A549 (cell line): Measurements from ENCODE around the gene EXOC2. TPM values are rescaled to one million over a fixed set of nuclear protein-coding genes. Genes with fewer than 3 reads are reported as not detected.

Experiments used
- ATAC-seq, 2 experiments: fragments of 200-7000 bp in 1 of 2; fragments of >200 bp in 1 of 2; cut with Nextera tagmentation in 1 of 2; cut with Tn5 transposase in 1 of 2; 3 replicates each; pipeline versions ENCODE4 v1.8.0 to v1.9.1; 2018 to 2020; ENCODE audit warnings: mild to moderate bottlenecking in 1 of 2, moderate library complexity in 1 of 2
- CTCF ChIA-PET: fragments of 300-600 bp; sonication (Branson Sonifier 250); formaldehyde crosslinking; extraction: SDS; loops from one replicate; lab custom pipeline; 2021; ENCODE audit warnings: antibody characterized with exemption, inconsistent platforms; lab: Yijun Ruan, JAX
- POLR2A ChIA-PET: fragments of 350-600 bp; formaldehyde crosslinking; extraction: SDS; loops from one replicate; lab custom pipeline; 2021; ENCODE audit warnings: antibody characterized with exemption, inconsistent platforms; lab: Yijun Ruan, JAX
- DNase-seq, 2 experiments: peaks; one replicate each; pipeline versions ENCODE4 v3.0.0 to v3.0.0-alpha.2; 2011 to 2016; ENCODE audit warnings: low read depth in 1 of 2, low spot score in 1 of 2
- FAIRE-seq: peaks from 2 replicates; lab custom pipeline; 2011; peaks lifted over from hg19 to GRCh38; lab: Jason Lieb, UNC
- H3K27ac ChIP-seq, 2 experiments: fragments of >200 bp; sonication (Bioruptor Twin); formaldehyde crosslinking; 3 replicates each; pipeline ENCODE4 v1.5.1; 2016 to 2017
- H3K4me1 ChIP-seq: fragments of >200 bp; sonication (Bioruptor Twin); formaldehyde crosslinking; 3 replicates; pipeline ENCODE4 v1.6.1; 2016
- H3K4me2 ChIP-seq: fragments of >200 bp; sonication (Bioruptor Twin); formaldehyde crosslinking; 3 replicates; pipeline ENCODE4 v1.6.1; 2016
- H3K4me3 ChIP-seq: fragments of >200 bp; sonication (Bioruptor Twin); formaldehyde crosslinking; 3 replicates; pipeline ENCODE4 v1.5.1; 2016
- H3K9me3 ChIP-seq: fragments of >200 bp; sonication (Bioruptor Twin); formaldehyde crosslinking; 3 replicates; pipeline ENCODE4 v1.6.1; 2016
- BHLHE40 ChIP-seq: IDR thresholded peaks from 2 replicates; pipeline ENCODE4 v1.6.1; 2012; ENCODE audit warnings: low read depth, low read length, inconsistent platforms
- CBX8 ChIP-seq: fragments of 200-600 bp; sonication (generic); IDR thresholded peaks from 2 replicates; pipeline ENCODE4 v1.6.1; 2016
- CEBPB ChIP-seq, 2 experiments: fragments of >200 bp in 1 of 2; sonication (Bioruptor Twin) in 1 of 2; formaldehyde crosslinking in 1 of 2; IDR thresholded peaks; 2 replicates each; pipeline ENCODE4 v1.6.1; 2012 to 2016
- EHF ChIP-seq: fragments of 250-450 bp; sonication (Bioruptor Pico); IDR thresholded peaks from 2 replicates; pipeline ENCODE4 v1.5.0; 2020; ENCODE audit warnings: mild to moderate bottlenecking
- EHMT2 ChIP-seq: fragments of 200-600 bp; sonication (generic); IDR thresholded peaks from 2 replicates; pipeline ENCODE4 v1.6.1; 2016; ENCODE audit warnings: antibody characterized with exemption, low read depth, mild to moderate bottlenecking, moderate library complexity
- FOSL2 ChIP-seq, 2 experiments: fragments of 450-650 bp in 1 of 2; fragments of >200 bp in 1 of 2; sonication (Bioruptor Twin) in 1 of 2; formaldehyde crosslinking; IDR thresholded peaks; 2 replicates each; pipeline versions ENCODE4 v1.5.0 to v1.6.1; 2016 to 2020; ENCODE audit warnings: mild to moderate bottlenecking in 1 of 2, moderate library complexity in 1 of 2
- GATA3 ChIP-seq: IDR thresholded peaks from 2 replicates; pipeline ENCODE4 v1.6.1; 2012; ENCODE audit warnings: borderline replicate concordance
- HOXA7 ChIP-seq: fragments of 250-450 bp; sonication (Bioruptor Pico); IDR thresholded peaks from 2 replicates; pipeline ENCODE4 v1.5.0; 2020; ENCODE audit warnings: mild to moderate bottlenecking, moderate library complexity
- HOXB13 ChIP-seq: fragments of 250-450 bp; sonication (Bioruptor Pico); IDR thresholded peaks from 2 replicates; pipeline ENCODE4 v1.5.0; 2020; ENCODE audit warnings: low read depth, mild to moderate bottlenecking, moderate library complexity
- JUNB ChIP-seq: fragments of >200 bp; sonication (Bioruptor Twin); formaldehyde crosslinking; IDR thresholded peaks from 2 replicates; pipeline ENCODE4 v1.6.1; 2016
- MAZ ChIP-seq: fragments of 150-350 bp; IDR thresholded peaks from 2 replicates; pipeline ENCODE4 v1.6.1; 2014; ENCODE audit warnings: antibody characterized with exemption, low read depth, low read length, borderline replicate concordance
- MYC ChIP-seq: IDR thresholded peaks from 2 replicates; pipeline ENCODE4 v1.6.1; 2012; ENCODE audit warnings: mild to moderate bottlenecking, inconsistent platforms, low read length, improper control_type of control experiment, borderline replicate concordance
- NPAS2 ChIP-seq: fragments of 250-450 bp; sonication (Bioruptor Pico); IDR thresholded peaks from 2 replicates; pipeline ENCODE4 v1.8.0; 2022; ENCODE audit warnings: mild to moderate bottlenecking, moderate library complexity, borderline replicate concordance
- NR3C1 ChIP-seq: fragments of >200 bp; sonication (Bioruptor Twin); formaldehyde crosslinking; IDR thresholded peaks from 3 replicates; pipeline ENCODE4 v1.6.1; 2017
- POLR2A ChIP-seq: IDR thresholded peaks from 2 replicates; pipeline ENCODE4 v1.6.1; 2012; ENCODE audit warnings: mild to moderate bottlenecking, low read length
- RCOR1 ChIP-seq: fragments of 150-350 bp; IDR thresholded peaks from 2 replicates; pipeline ENCODE4 v1.6.1; 2014; ENCODE audit warnings: antibody characterized with exemption, low read length, low read depth
- TFCP2L1 ChIP-seq: fragments of 250-450 bp; sonication (Bioruptor Pico); IDR thresholded peaks from 2 replicates; pipeline ENCODE4 v1.5.0; 2021; ENCODE audit warnings: mild to moderate bottlenecking
- TP53 ChIP-seq: fragments of 250-450 bp; sonication (Bioruptor Pico); IDR thresholded peaks from 2 replicates; pipeline ENCODE4 v1.5.0; 2021; ENCODE audit warnings: mild to moderate bottlenecking, moderate library complexity
- ZFP36 ChIP-seq: fragments of 450-650 bp; IDR thresholded peaks from 2 replicates; pipeline ENCODE4 v1.6.1; 2014; ENCODE audit warnings: borderline replicate concordance; ENCODE audit not compliant: partially characterized antibody
- ZSCAN20 ChIP-seq: fragments of 250-450 bp; sonication (Bioruptor Pico); IDR thresholded peaks from 2 replicates; pipeline ENCODE4 v1.8.0; 2022; ENCODE audit warnings: mild to moderate bottlenecking, moderate library complexity
- WGBS: methylation state at CpG from one replicate; pipeline ENCODE4 v1.1.6; 2017; ENCODE audit errors: missing lambda C conversion rate; 5-methylcytosine and 5-hydroxymethylcytosine counted together
- polyA plus RNA-seq, 4 experiments: library from polyadenylated mRNA; depleted of rRNA in 3 of 4; stranded (reverse); fragments of >200 nt; fragmentation: RNase III in 1 of 4; extraction: RNeasy Plus Mini Kit Qiagen cat#74134 plus additional on column Dnase treatment in 1 of 4; gene quantifications; 2 replicates in 3 of 4; 3 replicates in 1 of 4; pipeline ENCODE4 v1.2.3, GENCODE V29; 2011 to 2017
- TF ChIP-seq, protein P1 (sequence below): IDR thresholded peaks from 2 replicates; pipeline ENCODE4 v1.6.1; 2012
- TF ChIP-seq, protein P2 (sequence below): IDR thresholded peaks from 2 replicates; pipeline ENCODE4 v1.6.1; 2012; ENCODE audit warnings: low read depth, borderline replicate concordance
- TF ChIP-seq, protein P3 (sequence below): fragments of 250-450 bp; sonication (Bioruptor Pico); IDR thresholded peaks from 2 replicates; pipeline ENCODE4 v1.5.0; 2020; ENCODE audit warnings: low read depth, mild to moderate bottlenecking, moderate library complexity
- TF ChIP-seq, protein P4 (sequence below): fragments of >200 bp; sonication (Bioruptor Twin); formaldehyde crosslinking; IDR thresholded peaks from 2 replicates; pipeline ENCODE4 v1.6.1; 2016

EXOC2 gene
- polyA plus RNA-seq, 2 of the 4 experiments (the other 2 are of a cell fraction), result 13.3 to 22.9 TPM

DNA sequence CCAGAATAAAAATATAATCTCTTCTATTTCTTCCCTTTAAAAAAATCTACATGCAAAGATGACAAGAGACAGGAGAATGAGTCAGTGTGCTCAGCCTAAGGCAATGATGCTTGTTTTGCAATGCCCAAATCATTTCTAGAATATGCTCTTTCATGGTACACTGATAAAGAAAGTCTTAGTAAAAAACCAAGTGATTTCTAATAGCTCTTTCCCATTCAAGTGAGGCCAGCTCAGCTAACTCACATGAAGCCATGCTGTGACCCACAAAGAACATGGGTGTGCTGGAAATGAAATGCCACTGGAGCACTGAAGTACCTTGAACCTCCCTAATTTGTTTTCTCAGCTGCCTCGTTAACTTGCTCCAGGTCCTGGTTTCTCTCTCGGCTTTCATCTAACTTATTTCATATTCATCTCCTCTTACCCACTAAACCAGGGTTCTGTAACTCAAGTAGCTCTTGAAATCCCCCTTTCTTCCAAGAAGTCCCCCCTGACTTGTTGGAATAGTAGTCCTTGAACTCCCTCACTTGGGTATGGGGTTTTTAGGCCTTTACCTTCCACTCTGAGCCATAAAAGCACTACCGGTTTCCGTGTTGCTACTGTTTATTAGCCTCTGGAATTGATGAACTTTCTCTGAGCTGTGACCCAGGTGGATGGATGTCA lies 208.7 kb downstream of the EXOC2 start (continued):
- TF ChIP-seq, protein P1, sequence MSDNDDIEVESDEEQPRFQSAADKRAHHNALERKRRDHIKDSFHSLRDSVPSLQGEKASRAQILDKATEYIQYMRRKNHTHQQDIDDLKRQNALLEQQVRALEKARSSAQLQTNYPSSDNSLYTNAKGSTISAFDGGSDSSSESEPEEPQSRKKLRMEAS, result no peak

DNA sequence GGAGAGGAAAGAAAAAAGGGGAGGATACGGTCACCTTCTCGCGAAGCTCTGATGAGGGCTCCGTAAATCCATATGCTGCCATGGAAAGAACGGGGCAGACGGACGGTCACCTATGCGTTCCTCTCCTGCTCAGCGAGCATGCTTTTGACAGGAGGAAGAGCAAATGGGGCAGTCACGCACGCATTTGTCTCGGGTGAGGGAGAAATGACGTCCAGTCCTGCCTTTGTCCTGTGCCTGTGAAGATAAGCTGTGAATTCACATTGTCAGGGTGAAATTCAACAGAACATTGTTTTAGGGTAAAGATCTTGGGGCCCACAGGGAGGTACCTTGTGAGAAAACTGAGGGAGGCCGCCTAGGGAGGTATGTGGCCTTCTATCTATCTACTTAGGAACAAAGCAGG lies 217.6 kb downstream of the EXOC2 start:
- TF ChIP-seq EHF (CRISPR knock-in tag) (no peak), MYC (no peak), EHMT2 (no peak)
- TF ChIP-seq, protein P2, sequence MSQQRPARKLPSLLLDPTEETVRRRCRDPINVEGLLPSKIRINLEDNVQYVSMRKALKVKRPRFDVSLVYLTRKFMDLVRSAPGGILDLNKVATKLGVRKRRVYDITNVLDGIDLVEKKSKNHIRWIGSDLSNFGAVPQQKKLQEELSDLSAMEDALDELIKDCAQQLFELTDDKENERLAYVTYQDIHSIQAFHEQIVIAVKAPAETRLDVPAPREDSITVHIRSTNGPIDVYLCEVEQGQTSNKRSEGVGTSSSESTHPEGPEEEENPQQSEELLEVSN, result no peak
- CTCF ChIA-PET, result interaction anchor here (1.7 kb wide), 1 partner anchor 11 kb away, joined by 4 read pairs; no protein-coding TSS in a partner anchor
- H3K4me1 ChIP-seq, result no peaks in the 10 kb centered on the region
- DNase-seq (no peak), FAIRE-seq (no peak), ATAC-seq (no peak)
- 86% methylated on average over 14 of the region's 14 CpGs for WGBS
- H3K9me3 ChIP-seq, result no peaks in the 10 kb centered on the region
- H3K4me3 ChIP-seq, result no peak overlapping the region
- no peak overlapping the region for H3K4me2 ChIP-seq
- H3K27ac ChIP-seq, result no peak overlapping the region
- POLR2A ChIA-PET, result no interaction called here

DNA sequence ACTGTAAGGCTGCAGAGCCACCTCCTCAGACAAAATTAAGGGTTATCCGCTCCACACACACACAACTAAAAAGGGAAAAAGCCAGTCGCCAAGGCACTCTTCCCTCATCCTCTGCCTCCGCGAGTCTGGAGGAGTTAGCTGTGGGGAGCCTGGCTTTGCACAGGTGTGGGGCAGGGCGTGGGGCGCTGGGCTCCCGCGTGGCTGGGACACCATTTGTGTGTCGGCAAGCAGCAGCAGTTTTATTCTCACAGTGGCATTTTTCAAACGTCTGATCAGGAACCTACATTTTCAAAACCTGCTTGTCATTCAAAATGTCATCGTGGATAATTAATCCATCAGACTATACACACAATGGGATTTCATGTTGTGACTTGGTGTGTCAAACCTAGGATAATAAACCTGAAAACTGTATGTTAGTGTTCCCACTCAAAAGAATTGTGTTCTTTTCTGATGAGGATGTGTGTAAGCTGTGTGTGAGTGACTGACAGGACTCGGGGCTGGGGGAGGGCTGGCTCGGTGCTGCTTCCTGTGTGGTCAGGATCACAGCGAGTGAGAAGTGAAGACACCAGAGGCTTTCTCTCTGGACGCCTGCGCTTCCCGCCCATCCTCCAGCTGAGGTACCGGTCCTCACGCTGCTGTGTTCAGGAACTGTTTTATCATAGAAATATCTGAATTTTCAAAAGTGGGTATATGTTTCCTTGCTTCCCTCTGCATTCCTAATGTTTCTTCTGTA lies 218.3 kb downstream of the EXOC2 start:
- H3K9me3 ChIP-seq, result no peaks in the 10 kb centered on the region
- no peak overlapping the region for H3K27ac ChIP-seq
- ATAC-seq (no peak), FAIRE-seq (no peak), DNase-seq (no peak)
- ChIA-PET CTCF (no interaction called here), POLR2A (no interaction called here)
- H3K4me2 ChIP-seq, result no peak overlapping the region
- H3K4me3 ChIP-seq, result no peak overlapping the region
- 60% methylated on average over 10 of the region's 19 CpGs for WGBS
- no peaks in the 10 kb centered on the region for H3K4me1 ChIP-seq
- TF ChIP-seq ZSCAN20 (no peak), ZFP36 (no peak), FOSL2 (IDR thresholded peaks at IDR 0.05) (no peak), FOSL2 (CRISPR knock-in tag; IDR thresholded peaks at IDR 0.05) (no peak), BHLHE40 (no peak), JUNB (no peak), CEBPB (IDR thresholded peaks at IDR 0.05) (no peak), HOXB13 (CRISPR knock-in tag) (no peak), EHMT2 (no peak), NR3C1 (no peak), TP53 (CRISPR knock-in tag) (no peak), MAZ (no peak), CBX8 (no peak), POLR2A (no peak)
- TF ChIP-seq, protein P1, result no peak
- TF ChIP-seq, protein P3, sequence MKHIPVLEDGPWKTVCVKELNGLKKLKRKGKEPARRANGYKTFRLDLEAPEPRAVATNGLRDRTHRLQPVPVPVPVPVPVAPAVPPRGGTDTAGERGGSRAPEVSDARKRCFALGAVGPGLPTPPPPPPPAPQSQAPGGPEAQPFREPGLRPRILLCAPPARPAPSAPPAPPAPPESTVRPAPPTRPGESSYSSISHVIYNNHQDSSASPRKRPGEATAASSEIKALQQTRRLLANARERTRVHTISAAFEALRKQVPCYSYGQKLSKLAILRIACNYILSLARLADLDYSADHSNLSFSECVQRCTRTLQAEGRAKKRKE, result no peak

DNA sequence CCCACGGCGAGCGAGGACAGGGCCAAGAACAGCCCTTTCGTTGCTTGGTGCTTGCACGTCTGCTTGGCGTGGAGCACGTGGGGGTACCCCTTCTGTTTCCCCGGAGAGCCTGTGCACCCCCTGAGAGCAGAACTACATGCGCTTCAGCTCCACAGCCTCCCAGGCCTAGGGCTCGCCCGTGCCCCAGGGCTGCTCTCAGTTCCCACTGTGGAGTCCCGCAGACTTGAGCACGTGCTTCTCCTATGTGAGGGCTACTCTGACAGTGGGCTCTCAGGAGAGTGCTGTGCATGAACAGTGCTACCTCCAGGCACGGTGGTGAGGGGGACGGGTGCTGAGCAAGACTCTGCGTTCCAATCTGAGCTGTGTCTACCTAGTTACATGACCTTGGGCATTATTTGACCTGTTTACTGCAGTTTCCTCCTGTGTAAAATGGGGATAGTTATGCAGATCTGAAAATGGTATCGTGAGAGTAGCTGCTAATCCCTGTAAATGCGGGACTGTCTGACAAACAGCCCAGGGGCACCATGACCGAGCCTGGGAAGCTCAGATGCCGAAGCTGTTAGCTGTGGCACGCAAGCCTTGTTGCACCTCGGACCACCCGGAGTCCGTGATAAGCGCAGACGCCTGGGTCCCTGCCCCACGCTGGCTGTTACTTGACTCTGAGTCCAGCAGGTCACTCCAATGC lies 219.0 kb downstream of the EXOC2 start:
- 83% methylated on average over 20 of the region's 27 CpGs for WGBS
- Histone ChIP-seq H3K27ac (no peak overlapping the region), H3K4me3 (no peak overlapping the region), H3K4me1 (no peaks in the 10 kb centered on the region), H3K4me2 (no peak overlapping the region)
- ATAC-seq, result no peak; a peak in 1 of 6 replicates
- no peak for FAIRE-seq
- TF ChIP-seq, protein P3, result no peak
- no peak for TF ChIP-seq TFCP2L1 (CRISPR knock-in tag)
- no peak for TF ChIP-seq HOXA7 (CRISPR knock-in tag)
- TF ChIP-seq RCOR1, result no peak
- TF ChIP-seq GATA3, result no peak
- no peak for TF ChIP-seq NPAS2 (CRISPR knock-in tag)
- TF ChIP-seq, protein P4, sequence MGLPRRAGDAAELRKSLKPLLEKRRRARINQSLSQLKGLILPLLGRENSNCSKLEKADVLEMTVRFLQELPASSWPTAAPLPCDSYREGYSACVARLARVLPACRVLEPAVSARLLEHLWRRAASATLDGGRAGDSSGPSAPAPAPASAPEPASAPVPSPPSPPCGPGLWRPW, result no peak
- TF ChIP-seq, all 56 proteins: peak for 0
- no peak for DNase-seq
- H3K9me3 ChIP-seq, result no peaks in the 10 kb centered on the region
- CTCF ChIA-PET, result interaction anchor here (0.6 kb wide), 1 partner anchor 83 kb away, joined by 4 read pairs; no protein-coding TSS in a partner anchor
- POLR2A ChIA-PET, result no interaction called here
